Pulmonary artery endothelial cell (primary cell): Measurements from ENCODE around the gene UNC79. TPM values are rescaled to one million over a fixed set of nuclear protein-coding genes. Genes with fewer than 3 reads are reported as not detected.

Experiments used
- DNase-seq: peaks from one replicate; pipeline ENCODE4 v3.0.0-alpha.2; 2011; ENCODE audit warnings: low read depth, low spot score
- total RNA-seq: library from RNA; depleted of rRNA; stranded (reverse); fragments of >200 nt; gene quantifications from 2 replicates; pipeline ENCODE4 v1.2.3, GENCODE V29; 2014

Gene UNC79
- total RNA-seq, 1 donor from 2014 or later: under 0.01 TPM

- no peak for DNase-seq
Observed at GRCh38 chr14:93745603-93746273, 315.0 kb downstream of the UNC79 start.

- DNase-seq: no peak
Observed at GRCh38 chr14:93747102-93747501, 316.4 kb downstream of the UNC79 start.

GRCh38 chr14:93747560-93747959 is 316.8 kb downstream of the UNC79 start:
- no peak for DNase-seq

- DNase-seq: no peak
Observed at GRCh38 chr14:93748208-93749075, 317.7 kb downstream of the UNC79 start.

- DNase-seq: no peak
Observed at GRCh38 chr14:93749076-93749420, 318.3 kb downstream of the UNC79 start.

GRCh38 chr14:93751946-93752655 is 321.4 kb downstream of the UNC79 start:
- DNase-seq: no peak

- DNase-seq: no peak
Observed at GRCh38 chr14:93752980-93753561, 322.3 kb downstream of the UNC79 start.

- DNase-seq: no peak
Observed at GRCh38 chr14:93753647-93754046, 322.9 kb downstream of the UNC79 start.

- DNase-seq: no peak
Observed at GRCh38 chr14:93757206-93757605, 326.5 kb downstream of the UNC79 start.

Other genes starting within 250 kb of the UNC79 start
- gene MOAP1, start 246.0 kb upstream of the UNC79 start, total RNA-seq: 16.4 and 20.8 TPM in 2 replicates
- gene LYSET, start 245.6 kb upstream of the UNC79 start, total RNA-seq: 13.5 and 14.0 TPM in 2 replicates
- 16.6 and 18.7 TPM in 2 replicates for gene GON7, start 223.9 kb upstream of the UNC79 start, total RNA-seq
- 46.1 and 80.3 TPM in 2 replicates for gene UBR7, start 223.7 kb upstream of the UNC79 start, total RNA-seq
- gene BTBD7, start 97.9 kb upstream of the UNC79 start, total RNA-seq: 31.1 and 32.6 TPM in 2 replicates
- gene COX8C, start 83.8 kb upstream of the UNC79 start, total RNA-seq: not detected in 2 replicates